WTC11 (cell line): Measurements from ENCODE around the gene CS. TPM values are rescaled to one million over a fixed set of nuclear protein-coding genes. Genes with fewer than 3 reads are reported as not detected.

ENCODE experiments used
- ATAC-seq: fragments of 200-7000 bp; cut with Tn5 transposase; 2 replicates; pipeline ENCODE4 v1.10.0; 2021; ENCODE audit warnings: mild to moderate bottlenecking, moderate library complexity
- CTCF ChIA-PET: fragments of 300-600 bp; sonication (Branson Sonifier 250); formaldehyde crosslinking; loops from one replicate; lab custom pipeline; 2021; ENCODE audit warnings: antibody characterized with exemption; lab: Charles Lee
- POLR2A ChIA-PET: fragments of 350-600 bp; sonication (Branson Sonifier 250); formaldehyde crosslinking; loops from one replicate; lab custom pipeline; 2021; ENCODE audit warnings: antibody characterized with exemption; lab: Charles Lee
- DNase-seq: peaks from one replicate; pipeline ENCODE4 v3.0.0; 2021; ENCODE audit warnings: low spot score
- H3K27ac Mint-ChIP-seq: 2 replicates; pipeline ENCODE4 v1.8.0; 2021; ENCODE audit warnings: mixed read lengths
- H3K27me3 Mint-ChIP-seq: 2 replicates; pipeline ENCODE4 v1.8.0; 2021; ENCODE audit warnings: low read depth, mild to moderate bottlenecking, moderate library complexity, mixed read lengths
- H3K36me3 Mint-ChIP-seq: 2 replicates; pipeline ENCODE4 v1.8.0; 2021; ENCODE audit warnings: mixed read lengths
- H3K4me1 Mint-ChIP-seq: 2 replicates; pipeline ENCODE4 v1.8.0; 2022; ENCODE audit warnings: mixed read lengths
- H3K4me3 Mint-ChIP-seq: 2 replicates; pipeline ENCODE4 v1.8.0; 2021; ENCODE audit warnings: mild to moderate bottlenecking, moderate library complexity, mixed read lengths
- H3K9me3 Mint-ChIP-seq: 2 replicates; pipeline ENCODE4 v1.8.0; 2021; ENCODE audit warnings: mixed read lengths
- AR ChIP-seq: fragments of 250-450 bp; sonication (Bioruptor Pico); IDR thresholded peaks from 2 replicates; pipeline ENCODE4 v1.9.0; 2021; ENCODE audit warnings: mild to moderate bottlenecking
- ARID4B ChIP-seq: sonication (generic); formaldehyde crosslinking; IDR thresholded peaks from 2 replicates; pipeline ENCODE4 v1.8.0; 2023; ENCODE audit warnings: missing genetic modification reagents, mild to moderate bottlenecking, borderline replicate concordance
- ATF1 ChIP-seq: sonication (generic); formaldehyde crosslinking; IDR thresholded peaks from 2 replicates; pipeline ENCODE4 v1.8.1; 2023; ENCODE audit warnings: mild to moderate bottlenecking, moderate library complexity, missing genetic modification reagents
- CREM ChIP-seq: sonication (generic); formaldehyde crosslinking; IDR thresholded peaks from 2 replicates; pipeline ENCODE4 v1.8.1; 2022; ENCODE audit warnings: mild to moderate bottlenecking, missing genetic modification reagents, moderate library complexity
- E2F4 ChIP-seq: sonication (generic); formaldehyde crosslinking; IDR thresholded peaks from 2 replicates; pipeline ENCODE4 v1.8.1; 2022; ENCODE audit warnings: low read depth, mild to moderate bottlenecking, moderate library complexity, missing genetic modification reagents, borderline replicate concordance
- FOXJ3 ChIP-seq: sonication (generic); formaldehyde crosslinking; IDR thresholded peaks from 2 replicates; pipeline ENCODE4 v1.9.0; 2021; ENCODE audit warnings: missing genetic modification reagents, mild to moderate bottlenecking, borderline replicate concordance
- FOXK1 ChIP-seq: sonication (generic); formaldehyde crosslinking; IDR thresholded peaks from 2 replicates; pipeline ENCODE4 v1.8.0; 2022; ENCODE audit warnings: mild to moderate bottlenecking, moderate library complexity, missing genetic modification reagents
- FOXP1 ChIP-seq: sonication (generic); formaldehyde crosslinking; IDR thresholded peaks from 2 replicates; pipeline ENCODE4 v1.8.0; 2022; ENCODE audit warnings: missing genetic modification reagents, mild to moderate bottlenecking, moderate library complexity, borderline replicate concordance
- FOXP4 ChIP-seq: sonication (generic); formaldehyde crosslinking; IDR thresholded peaks from 2 replicates; pipeline ENCODE4 v1.8.0; 2022; ENCODE audit warnings: mild to moderate bottlenecking, missing genetic modification reagents
- GRHL2 ChIP-seq: fragments of 250-450 bp; sonication (Bioruptor Pico); IDR thresholded peaks from 2 replicates; pipeline ENCODE4 v1.8.0; 2022; ENCODE audit warnings: mild to moderate bottlenecking, moderate library complexity; ENCODE audit not compliant: insufficient replicate concordance, severe bottlenecking
- HMGXB4 ChIP-seq: sonication (generic); formaldehyde crosslinking; IDR thresholded peaks from 2 replicates; pipeline ENCODE4 v1.8.1; 2023; ENCODE audit warnings: mild to moderate bottlenecking, moderate library complexity, missing genetic modification reagents
- NFYB ChIP-seq: sonication (generic); formaldehyde crosslinking; conservative IDR thresholded peaks from 2 replicates; pipeline ENCODE4 v1.8.0; 2022; ENCODE audit warnings: low read depth, missing genetic modification reagents
- SMAD4 ChIP-seq: sonication (generic); formaldehyde crosslinking; IDR thresholded peaks from 2 replicates; pipeline ENCODE4 v1.8.0; 2022; ENCODE audit warnings: mild to moderate bottlenecking, missing genetic modification reagents
- TEAD4 ChIP-seq: sonication (generic); formaldehyde crosslinking; IDR thresholded peaks from 2 replicates; pipeline ENCODE4 v1.8.0; 2022; ENCODE audit warnings: mild to moderate bottlenecking, missing genetic modification reagents
- USF1 ChIP-seq: sonication (generic); formaldehyde crosslinking; IDR thresholded peaks from 2 replicates; pipeline ENCODE4 v1.8.0; 2022; ENCODE audit warnings: mild to moderate bottlenecking, missing genetic modification reagents
- ZBTB43 ChIP-seq: sonication (generic); formaldehyde crosslinking; IDR thresholded peaks from 2 replicates; pipeline ENCODE4 v1.8.1; 2023; ENCODE audit warnings: mild to moderate bottlenecking, missing genetic modification reagents
- ZNF512 ChIP-seq: sonication (generic); formaldehyde crosslinking; IDR thresholded peaks from 2 replicates; pipeline ENCODE4 v1.8.1; 2022; ENCODE audit warnings: missing genetic modification reagents, borderline replicate concordance
- total RNA-seq: library from RNA; stranded (reverse); gene quantifications from 3 replicates; pipeline ENCODE4 v1.2.3, GENCODE V29; 2021

Gene CS
- total RNA-seq, 1 experiment from 2014 or later: 275 TPM

GRCh38 chr12:56224954-56225353 is 75.2 kb downstream of the CS start:
- TF ChIP-seq FOXP1 (CRISPR knock-in tag): no peak
- TF ChIP-seq GRHL2 (CRISPR knock-in tag): no peak
- no peak for TF ChIP-seq FOXJ3
- TF ChIP-seq SMAD4: no peak
- no peak for TF ChIP-seq ZBTB43 (CRISPR knock-in tag)
- no peak for TF ChIP-seq ATF1
- TF ChIP-seq ARID4B (CRISPR knock-in tag): no peak
- no peak for TF ChIP-seq CREM (CRISPR knock-in tag)
- no peak for TF ChIP-seq AR (CRISPR knock-in tag)
- TF ChIP-seq TEAD4: no peak
- TF ChIP-seq E2F4 (CRISPR knock-in tag): no peak
- TF ChIP-seq FOXK1 (CRISPR knock-in tag): no peak
- ChIA-PET POLR2A (no interaction called here), CTCF (no interaction called here)
- Mint-ChIP-seq H3K27ac (peak overlapping the region; percentile 70; the same call in 1 of the 2 replicates), H3K9me3 (no peaks in the 10 kb centered on the region), H3K27me3 (no peaks in the 10 kb centered on the region), H3K4me1 (peaks cover 33% of the 10 kb centered on the region), H3K4me3 (peak overlapping the region; percentile 82), H3K36me3 (peaks cover 7% of the 10 kb centered on the region)
- no peak for ATAC-seq
- no peak for DNase-seq

- Mint-ChIP-seq H3K9me3 (no peaks in the 10 kb centered on the region), H3K27me3 (no peaks in the 10 kb centered on the region), H3K36me3 (peaks cover 7% of the 10 kb centered on the region), H3K4me3 (peak within 1 kb of the TSS; percentile 98), H3K27ac (peak within 1 kb of the TSS; percentile 97), H3K4me1 (peaks cover 33% of the 10 kb centered on the region)
- DNase-seq (peak; percentile 99), ATAC-seq (peak; percentile 78)
- ChIA-PET CTCF (interaction anchor here (1.1 to 3.1 kb wide), 2 partner anchors 17 to 34 kb away, joined by 6 to 35 read pairs; partner anchors contain the start of gene ANKRD52), POLR2A (no interaction called here)
- TF ChIP-seq HMGXB4 (CRISPR knock-in tag): peak; percentile 94; the same call in 1 of the 2 replicates
- TF ChIP-seq ZNF512 (CRISPR knock-in tag): no peak
- peak; percentile 91 for TF ChIP-seq FOXP4 (CRISPR knock-in tag)
- peak; percentile 89 for TF ChIP-seq FOXK1 (CRISPR knock-in tag)
- TF ChIP-seq USF1 (CRISPR knock-in tag): peak; percentile 54
- peak; percentile 92 for TF ChIP-seq NFYB (CRISPR knock-in tag)
Measured at GRCh38 chr12:56224102-56224701, 75.9 kb downstream of the CS start, which contains the start of gene NABP2. Gene NABP2, plus strand, starts transcription at chr12:56224342. Its CDS starts 515 bp downstream, at chr12:56224857.
